Measurements from ENCODE around the gene PEF1.

The PEF1 gene

GRCh38 chr1:31661856-31662255 is 17.2 kb upstream of the PEF1 start:
- TF ChIP-seq POLR2AphosphoS5 (IDR thresholded peaks at IDR 0.05; ENCODE audit: low read depth, low read length), result no peak
- TF ChIP-seq POLR2A (IDR thresholded peaks at IDR 0.05; ENCODE audit: low read depth, low read length), result no peak
- no peak for TF ChIP-seq TAF1 (IDR thresholded peaks at IDR 0.05; ENCODE audit: borderline replicate concordance, low read depth, low read length)
- FAIRE-seq (no peak), DNase-seq (ENCODE audit: insufficient read length) (no peak)

DNA sequence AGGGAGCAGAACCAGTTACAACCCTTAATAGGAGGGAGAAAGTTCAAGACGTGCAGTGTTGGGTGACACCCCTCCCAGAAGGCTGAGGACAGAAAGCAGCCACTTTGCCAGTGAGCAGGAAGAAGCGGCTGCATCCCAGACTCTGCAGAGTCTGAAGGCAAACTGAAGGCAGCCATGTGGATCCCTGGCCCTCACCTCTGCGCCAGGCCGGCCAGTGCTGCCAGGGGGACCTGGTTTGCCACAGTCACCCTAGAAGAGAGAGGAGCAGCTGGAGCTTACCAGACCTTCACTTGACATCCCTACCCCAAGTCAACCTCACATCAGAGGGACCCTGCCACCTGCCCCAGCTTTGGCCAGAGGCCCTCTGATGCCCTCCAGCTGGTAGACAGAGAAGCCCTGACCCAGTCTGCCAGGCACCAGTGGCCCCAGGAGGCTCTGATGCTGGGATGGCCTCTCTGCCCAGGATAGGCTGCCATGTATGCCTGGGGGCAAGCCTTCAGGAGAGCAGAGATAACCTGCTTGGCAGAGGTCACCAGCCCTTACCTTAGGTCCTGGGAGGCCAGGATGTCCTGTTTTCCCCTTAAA is 16.3 kb upstream of the PEF1 start:
- no peak for FAIRE-seq
- TF ChIP-seq POLR2AphosphoS5 (IDR thresholded peaks at IDR 0.05; ENCODE audit: low read depth, low read length), result no peak
- no peak for TF ChIP-seq POLR2A (IDR thresholded peaks at IDR 0.05; ENCODE audit: low read depth, low read length)
- no peak for TF ChIP-seq TAF1 (IDR thresholded peaks at IDR 0.05; ENCODE audit: borderline replicate concordance, low read depth, low read length)
- no peak for DNase-seq (ENCODE audit: insufficient read length)

DNA sequence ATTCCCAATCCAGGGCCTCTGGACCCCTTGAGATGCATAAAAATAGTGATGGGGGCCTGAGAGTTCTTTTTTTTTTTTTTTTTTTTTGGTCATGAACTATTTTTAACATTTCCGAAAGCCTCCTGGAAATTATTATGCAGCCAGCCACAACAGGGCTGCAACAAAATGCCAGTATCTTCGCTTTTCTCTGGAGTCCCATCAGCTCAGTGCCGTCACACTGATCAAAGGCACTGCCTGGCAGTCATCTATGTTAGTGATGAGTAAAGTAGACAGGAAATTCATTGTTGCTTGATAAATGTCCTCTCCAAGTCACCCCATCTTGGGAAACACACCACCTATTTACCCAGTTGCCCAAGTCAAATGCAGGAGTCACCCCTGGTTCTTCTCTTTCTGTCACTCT is 15.2 kb upstream of the PEF1 start:
- DNase-seq (ENCODE audit: insufficient read length) (no peak), FAIRE-seq (no peak)
- TF ChIP-seq POLR2A (IDR thresholded peaks at IDR 0.05; ENCODE audit: low read depth, low read length), result no peak
- no peak for TF ChIP-seq POLR2AphosphoS5 (IDR thresholded peaks at IDR 0.05; ENCODE audit: low read depth, low read length)
- TF ChIP-seq TAF1 (IDR thresholded peaks at IDR 0.05; ENCODE audit: borderline replicate concordance, low read depth, low read length), result no peak

DNA sequence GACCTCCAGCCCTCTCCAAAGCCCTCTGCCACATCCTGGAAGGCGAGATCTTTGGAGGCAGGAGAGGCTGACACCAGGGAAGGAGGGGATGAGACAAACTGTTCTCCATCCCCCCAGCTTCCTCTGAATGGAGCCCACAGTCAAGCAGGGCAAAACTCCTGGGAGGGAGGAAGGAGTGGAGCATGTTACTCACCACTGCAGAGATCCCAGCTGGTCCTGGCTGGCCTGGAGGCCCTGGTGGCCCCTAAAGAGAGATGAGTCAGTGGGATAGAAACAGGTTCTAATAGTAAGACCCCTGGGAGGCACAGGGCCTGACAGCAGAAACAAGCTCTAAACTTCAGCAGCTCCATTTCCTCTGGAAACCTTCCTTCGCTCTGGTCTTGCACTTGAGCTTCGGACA is 14.0 kb upstream of the PEF1 start:
- FAIRE-seq, result no peak

GRCh38 chr1:31657972-31658510 is 13.4 kb upstream of the PEF1 start:
- no peak for TF ChIP-seq TAF1 (IDR thresholded peaks at IDR 0.05; ENCODE audit: borderline replicate concordance, low read depth, low read length)
- TF ChIP-seq POLR2A (IDR thresholded peaks at IDR 0.05; ENCODE audit: low read depth, low read length), result no peak
- no peak for TF ChIP-seq POLR2AphosphoS5 (IDR thresholded peaks at IDR 0.05; ENCODE audit: low read depth, low read length)
- no peak for DNase-seq (ENCODE audit: insufficient read length)
- no peak for FAIRE-seq

More for the DNA sequence above, 14.0 kb upstream of the PEF1 start:
- TF ChIP-seq TAF1 (IDR thresholded peaks at IDR 0.05; ENCODE audit: borderline replicate concordance, low read depth, low read length) (no peak), POLR2AphosphoS5 (IDR thresholded peaks at IDR 0.05; ENCODE audit: low read depth, low read length) (no peak), POLR2A (IDR thresholded peaks at IDR 0.05; ENCODE audit: low read depth, low read length) (no peak)
- no peak for DNase-seq (ENCODE audit: insufficient read length)

GRCh38 chr1:31657020-31657804 is 12.5 kb upstream of the PEF1 start:
- FAIRE-seq (no peak), DNase-seq (ENCODE audit: insufficient read length) (no peak)
- TF ChIP-seq POLR2AphosphoS5 (IDR thresholded peaks at IDR 0.05; ENCODE audit: low read depth, low read length) (no peak), POLR2A (IDR thresholded peaks at IDR 0.05; ENCODE audit: low read depth, low read length) (no peak)

DNA sequence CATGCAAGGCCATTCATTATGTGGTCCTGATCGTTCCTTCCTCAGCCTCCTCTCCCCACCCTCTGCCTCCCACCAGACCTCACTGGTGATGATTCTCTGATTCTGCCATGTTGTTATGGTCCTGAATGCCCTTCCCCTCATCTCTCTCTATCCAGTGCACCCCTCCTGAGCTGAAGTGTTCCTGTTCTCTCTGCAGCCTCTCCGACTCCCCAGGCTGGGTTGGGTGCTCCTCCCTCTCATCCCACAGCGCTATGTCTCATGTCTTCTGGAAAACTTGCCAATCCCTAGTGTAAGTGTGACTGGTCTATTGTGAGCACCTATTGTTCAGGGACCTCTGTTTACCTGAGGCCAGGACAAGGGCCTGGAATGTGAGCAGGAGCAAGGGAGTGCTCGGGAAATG is 11.1 kb upstream of the PEF1 start:
- TF ChIP-seq POLR2A (IDR thresholded peaks at IDR 0.05; ENCODE audit: low read depth, low read length) (no peak), TAF1 (IDR thresholded peaks at IDR 0.05; ENCODE audit: borderline replicate concordance, low read depth, low read length) (no peak), POLR2AphosphoS5 (IDR thresholded peaks at IDR 0.05; ENCODE audit: low read depth, low read length) (no peak)
- DNase-seq (ENCODE audit: insufficient read length) (no peak), FAIRE-seq (no peak)

DNA sequence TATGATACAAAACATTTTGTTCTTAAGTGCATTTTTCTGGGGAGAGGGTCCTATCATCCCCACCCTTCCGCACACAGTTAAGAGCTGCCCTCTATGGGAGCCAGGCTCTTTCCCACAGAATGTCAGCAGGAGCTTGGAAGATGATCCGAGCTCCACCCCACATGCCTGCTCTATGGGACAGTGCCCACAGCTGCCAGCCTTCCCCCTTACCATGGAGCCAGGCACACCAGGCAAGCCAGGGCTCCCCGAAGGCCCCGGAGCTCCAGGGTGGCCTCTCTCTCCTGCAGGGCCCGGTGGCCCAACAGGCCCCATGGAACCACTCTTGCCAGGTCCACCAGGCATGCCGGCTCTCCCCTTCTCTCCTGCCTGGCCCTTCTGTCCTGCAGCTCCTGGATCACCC is 10.4 kb upstream of the PEF1 start:
- DNase-seq (ENCODE audit: insufficient read length) (no peak), FAIRE-seq (no peak)
- TF ChIP-seq POLR2A (IDR thresholded peaks at IDR 0.05; ENCODE audit: low read depth, low read length) (no peak), POLR2AphosphoS5 (IDR thresholded peaks at IDR 0.05; ENCODE audit: low read depth, low read length) (no peak), TAF1 (IDR thresholded peaks at IDR 0.05; ENCODE audit: borderline replicate concordance, low read depth, low read length) (no peak)

- no peak for FAIRE-seq
- no peak for DNase-seq (ENCODE audit: insufficient read length)
- no peak for TF ChIP-seq TAF1 (IDR thresholded peaks at IDR 0.05; ENCODE audit: borderline replicate concordance, low read depth, low read length)
- TF ChIP-seq POLR2A (IDR thresholded peaks at IDR 0.05; ENCODE audit: low read depth, low read length), result no peak
- TF ChIP-seq POLR2AphosphoS5 (IDR thresholded peaks at IDR 0.05; ENCODE audit: low read depth, low read length), result no peak
Measured at GRCh38 chr1:31654474-31654776, 9.7 kb upstream of the PEF1 start.

DNA sequence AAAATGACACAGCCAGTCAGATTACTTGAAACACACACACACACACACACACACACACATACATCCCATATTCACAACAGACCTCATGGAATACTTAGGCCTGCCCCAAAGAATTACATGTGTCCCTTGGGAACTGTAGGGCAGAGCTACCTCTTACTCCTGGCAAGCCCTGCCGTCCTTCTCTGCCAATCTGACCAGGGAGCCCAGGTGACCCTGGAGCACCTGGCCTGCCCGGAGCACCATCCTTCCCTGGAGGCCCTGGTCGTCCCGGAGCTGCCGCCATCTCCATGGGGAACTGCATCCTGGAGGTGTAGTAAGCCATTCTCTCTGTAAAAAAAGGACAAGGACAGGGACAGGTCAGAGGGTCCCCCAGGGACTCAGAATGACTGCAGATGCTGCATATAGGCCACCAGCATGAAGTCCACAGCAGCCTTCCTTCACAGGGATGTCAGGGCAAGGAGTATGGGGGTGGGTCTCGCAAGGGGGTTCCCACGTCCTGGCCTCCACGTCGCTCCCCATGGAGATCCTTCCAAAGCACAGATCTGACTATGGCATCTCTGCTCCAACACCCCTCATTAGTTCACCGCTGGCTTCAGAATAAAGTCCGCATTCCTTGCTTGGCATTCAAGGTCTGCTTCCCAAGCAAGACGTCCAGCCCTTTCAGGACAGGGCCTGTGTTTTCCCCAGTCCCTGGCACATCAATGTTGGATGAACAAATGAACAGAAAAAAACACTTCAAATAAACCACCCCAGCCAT is 9.2 kb upstream of the PEF1 start:
- no peak for FAIRE-seq
- DNase-seq (ENCODE audit: insufficient read length), result no peak
- TF ChIP-seq POLR2AphosphoS5 (IDR thresholded peaks at IDR 0.05; ENCODE audit: low read depth, low read length) (no peak), POLR2A (IDR thresholded peaks at IDR 0.05; ENCODE audit: low read depth, low read length) (no peak), TAF1 (IDR thresholded peaks at IDR 0.05; ENCODE audit: borderline replicate concordance, low read depth, low read length) (no peak)

- FAIRE-seq (no peak), DNase-seq (ENCODE audit: insufficient read length) (no peak)
- TF ChIP-seq TAF1 (IDR thresholded peaks at IDR 0.05; ENCODE audit: borderline replicate concordance, low read depth, low read length) (no peak), POLR2A (IDR thresholded peaks at IDR 0.05; ENCODE audit: low read depth, low read length) (no peak)
Measured at GRCh38 chr1:31652891-31653499, 8.3 kb upstream of the PEF1 start.

Measured in GM12892 (cell line).